H4 (cell line): Measurements from ENCODE around the gene TRO. TPM values are rescaled to one million over a fixed set of nuclear protein-coding genes. Genes with fewer than 3 reads are reported as not detected.
A peak's percentile ranks its signal among the peaks of the same experiment; 100 is the strongest.

Experiments used
- DNase-seq: peaks from one replicate; pipeline ENCODE4 v3.0.0-alpha.2; 2015; ENCODE audit warnings: low spot score
- total RNA-seq: library from RNA; depleted of rRNA; stranded (reverse); fragments of >200 nt; shearing (Covaris generic); gene quantifications from 2 replicates; pipeline ENCODE4 v1.2.3, GENCODE V29; 2014; rRNA removed

Gene TRO, protein sequence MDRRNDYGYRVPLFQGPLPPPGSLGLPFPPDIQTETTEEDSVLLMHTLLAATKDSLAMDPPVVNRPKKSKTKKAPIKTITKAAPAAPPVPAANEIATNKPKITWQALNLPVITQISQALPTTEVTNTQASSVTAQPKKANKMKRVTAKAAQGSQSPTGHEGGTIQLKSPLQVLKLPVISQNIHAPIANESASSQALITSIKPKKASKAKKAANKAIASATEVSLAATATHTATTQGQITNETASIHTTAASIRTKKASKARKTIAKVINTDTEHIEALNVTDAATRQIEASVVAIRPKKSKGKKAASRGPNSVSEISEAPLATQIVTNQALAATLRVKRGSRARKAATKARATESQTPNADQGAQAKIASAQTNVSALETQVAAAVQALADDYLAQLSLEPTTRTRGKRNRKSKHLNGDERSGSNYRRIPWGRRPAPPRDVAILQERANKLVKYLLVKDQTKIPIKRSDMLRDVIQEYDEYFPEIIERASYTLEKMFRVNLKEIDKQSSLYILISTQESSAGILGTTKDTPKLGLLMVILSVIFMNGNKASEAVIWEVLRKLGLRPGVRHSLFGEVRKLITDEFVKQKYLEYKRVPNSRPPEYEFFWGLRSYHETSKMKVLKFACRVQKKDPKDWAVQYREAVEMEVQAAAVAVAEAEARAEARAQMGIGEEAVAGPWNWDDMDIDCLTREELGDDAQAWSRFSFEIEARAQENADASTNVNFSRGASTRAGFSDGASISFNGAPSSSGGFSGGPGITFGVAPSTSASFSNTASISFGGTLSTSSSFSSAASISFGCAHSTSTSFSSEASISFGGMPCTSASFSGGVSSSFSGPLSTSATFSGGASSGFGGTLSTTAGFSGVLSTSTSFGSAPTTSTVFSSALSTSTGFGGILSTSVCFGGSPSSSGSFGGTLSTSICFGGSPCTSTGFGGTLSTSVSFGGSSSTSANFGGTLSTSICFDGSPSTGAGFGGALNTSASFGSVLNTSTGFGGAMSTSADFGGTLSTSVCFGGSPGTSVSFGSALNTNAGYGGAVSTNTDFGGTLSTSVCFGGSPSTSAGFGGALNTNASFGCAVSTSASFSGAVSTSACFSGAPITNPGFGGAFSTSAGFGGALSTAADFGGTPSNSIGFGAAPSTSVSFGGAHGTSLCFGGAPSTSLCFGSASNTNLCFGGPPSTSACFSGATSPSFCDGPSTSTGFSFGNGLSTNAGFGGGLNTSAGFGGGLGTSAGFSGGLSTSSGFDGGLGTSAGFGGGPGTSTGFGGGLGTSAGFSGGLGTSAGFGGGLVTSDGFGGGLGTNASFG (N-terminal part only)
- total RNA-seq, result 13.9 and 16.3 TPM in 2 replicates

DNA sequence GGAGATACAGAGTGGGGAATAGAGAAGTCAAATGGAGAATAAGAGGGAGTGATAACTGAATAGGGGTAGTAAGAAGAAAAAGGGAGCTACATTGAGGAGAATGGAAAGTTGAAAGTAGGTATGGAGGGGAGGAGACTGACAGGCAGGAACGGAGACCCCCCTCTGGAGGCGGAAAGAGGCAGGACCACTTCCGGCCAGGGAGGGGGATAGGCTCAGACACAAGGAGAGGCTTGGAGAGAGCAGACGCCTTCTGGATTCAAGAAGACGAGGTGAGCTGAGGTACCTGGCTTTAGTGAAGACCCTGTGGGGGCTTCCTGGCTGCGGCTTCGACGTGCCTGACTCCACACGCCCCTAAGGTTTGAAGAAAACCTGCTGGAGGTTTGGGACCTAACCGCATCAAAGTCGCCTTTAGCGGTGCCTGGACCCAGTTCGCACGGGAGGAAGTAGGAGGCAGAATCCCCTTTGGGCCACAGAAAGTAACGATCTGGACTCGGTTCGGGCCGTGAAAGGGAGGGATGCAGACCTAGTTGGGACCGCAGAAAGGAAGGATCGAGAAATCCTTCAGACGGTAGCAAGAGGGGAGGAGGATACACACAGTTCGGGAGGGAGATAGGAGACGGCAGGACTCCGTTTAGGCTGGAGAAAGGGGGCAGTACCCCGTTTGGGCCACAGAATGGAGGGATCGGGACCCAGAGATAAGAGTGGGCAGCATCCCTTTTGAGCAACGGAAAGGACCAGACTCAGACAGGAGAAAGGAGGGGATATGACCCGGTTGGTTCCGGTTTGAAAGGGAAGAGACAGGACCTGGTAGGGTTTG, at the start of gene TRO:
Gene TRO (plus strand): TSS at position 215 of the 817 bp plus-strand sequence. CDS start 1,423 bp downstream, outside the sequence.
- DNase-seq, result no peak

DNA sequence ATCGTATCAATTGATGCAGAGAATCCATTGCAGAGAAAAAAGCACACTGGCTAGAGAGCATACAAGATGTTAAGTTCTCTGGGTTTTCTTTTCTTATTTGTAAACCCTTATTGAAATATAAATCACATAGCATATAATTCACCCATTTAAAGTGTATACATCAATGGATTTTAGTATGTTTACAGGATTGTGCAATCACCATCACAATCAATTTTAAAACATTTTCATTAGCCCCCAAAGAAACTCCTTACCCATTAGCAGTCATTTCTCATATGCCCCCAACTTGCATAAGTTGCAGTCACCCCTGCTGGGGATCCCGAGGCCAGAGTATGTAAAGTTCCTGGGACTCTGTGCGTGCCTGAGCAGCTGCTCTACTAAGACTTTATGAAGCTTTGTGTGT, 34.9 kb upstream of the TRO start:
- DNase-seq, result no peak

DNA sequence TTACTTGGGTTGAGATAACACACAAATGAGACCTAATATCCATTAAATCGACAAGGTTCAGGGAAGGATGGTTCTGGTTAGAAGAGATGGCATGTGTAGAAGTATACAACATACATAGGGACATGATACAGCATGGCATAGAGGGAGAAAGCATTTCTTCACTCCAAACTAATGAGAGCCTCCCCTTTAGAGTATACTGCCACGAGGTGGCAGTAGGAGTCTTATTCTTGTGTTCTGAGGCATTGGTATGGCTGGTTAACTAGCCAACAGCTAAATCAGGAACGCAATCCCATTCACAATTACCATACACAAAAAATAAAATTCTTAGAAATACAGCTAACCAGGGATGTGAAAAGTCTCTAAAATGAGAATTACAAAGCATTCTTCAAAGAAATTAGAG, 29.1 kb upstream of the TRO start:
- DNase-seq, result peak; percentile 4

DNA sequence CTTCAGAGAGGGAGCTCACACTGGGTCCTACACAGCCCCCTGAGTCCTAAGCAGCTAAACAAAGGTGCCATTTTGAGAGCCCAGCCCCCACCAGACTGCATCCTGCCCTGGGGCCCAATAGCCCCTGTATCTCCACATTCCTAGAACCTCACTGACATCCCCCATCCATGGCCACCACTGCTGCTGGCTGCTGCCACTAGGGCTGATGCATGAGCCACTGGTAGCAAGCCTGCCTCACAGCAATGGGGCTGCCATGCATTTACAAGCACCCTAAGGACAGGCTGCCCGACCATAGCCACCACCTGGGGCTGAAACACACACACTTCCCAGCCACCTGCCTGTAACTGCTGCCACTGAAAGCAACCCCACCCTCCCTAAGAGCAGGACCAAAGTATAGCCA, 26.5 kb upstream of the TRO start:
- no peak for DNase-seq

DNA sequence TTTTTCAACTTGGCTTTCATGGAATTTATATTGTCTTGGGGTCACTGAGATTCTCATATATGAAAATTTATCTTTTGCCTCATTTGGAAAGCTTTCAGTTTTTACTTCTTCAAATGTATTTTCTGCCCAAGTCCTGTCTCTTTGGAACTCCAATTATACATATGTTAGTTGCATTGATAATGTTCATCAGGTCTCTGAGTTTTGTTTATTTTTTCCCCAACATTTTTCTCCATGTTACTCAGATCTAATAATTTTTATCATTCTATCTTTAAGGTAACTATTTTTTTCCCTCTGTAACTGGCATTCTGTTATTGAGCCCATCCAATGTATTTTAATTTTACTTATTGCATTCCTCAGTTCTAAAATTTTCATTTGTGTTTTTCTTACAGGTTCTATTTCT, 10.7 kb upstream of the TRO start:
- DNase-seq, result no peak

DNA sequence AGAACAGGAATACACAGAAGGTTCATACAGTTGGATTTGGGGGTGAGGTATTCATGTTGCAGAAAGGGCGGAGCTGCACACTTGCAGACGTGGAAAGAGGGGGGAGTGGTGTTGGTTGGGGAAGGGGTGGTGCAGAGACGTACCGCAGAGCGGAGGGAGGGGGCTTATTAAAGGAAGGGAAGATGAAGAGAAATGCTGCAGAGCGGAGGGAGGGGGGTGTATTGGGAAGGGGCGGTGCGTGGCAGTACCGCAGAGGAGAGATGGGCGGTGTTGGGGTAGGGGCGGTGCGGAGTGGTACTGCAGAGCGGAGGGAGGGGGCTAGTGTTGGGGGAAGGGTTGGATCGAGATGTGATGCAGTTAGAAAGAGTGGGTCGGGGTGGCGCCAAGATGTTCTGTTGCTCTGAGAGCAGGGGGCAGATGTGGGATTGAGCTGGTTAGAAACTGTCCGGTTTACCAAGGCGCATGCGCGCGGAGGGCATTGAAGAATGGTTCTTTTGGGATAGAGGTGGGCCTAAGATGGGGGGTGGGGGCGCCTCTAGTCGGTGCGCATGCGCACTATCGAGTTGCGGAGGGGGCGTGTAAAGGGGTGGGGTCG, 900 bp downstream of the TRO start:
- DNase-seq, result peak; percentile 72

DNA sequence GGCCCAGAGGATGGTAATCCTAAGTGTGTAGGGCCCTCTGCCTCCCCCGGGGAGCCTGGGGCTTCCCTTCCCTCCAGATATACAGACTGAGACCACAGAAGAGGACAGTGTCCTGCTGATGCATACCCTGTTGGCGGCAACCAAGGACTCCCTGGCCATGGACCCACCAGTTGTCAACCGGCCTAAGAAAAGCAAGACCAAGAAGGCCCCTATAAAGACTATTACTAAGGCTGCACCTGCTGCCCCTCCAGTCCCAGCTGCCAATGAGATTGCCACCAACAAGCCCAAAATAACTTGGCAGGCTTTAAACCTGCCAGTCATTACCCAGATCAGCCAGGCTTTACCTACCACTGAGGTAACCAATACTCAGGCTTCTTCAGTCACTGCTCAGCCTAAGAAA, 1.9 kb downstream of the TRO start:
- no peak for DNase-seq

DNA sequence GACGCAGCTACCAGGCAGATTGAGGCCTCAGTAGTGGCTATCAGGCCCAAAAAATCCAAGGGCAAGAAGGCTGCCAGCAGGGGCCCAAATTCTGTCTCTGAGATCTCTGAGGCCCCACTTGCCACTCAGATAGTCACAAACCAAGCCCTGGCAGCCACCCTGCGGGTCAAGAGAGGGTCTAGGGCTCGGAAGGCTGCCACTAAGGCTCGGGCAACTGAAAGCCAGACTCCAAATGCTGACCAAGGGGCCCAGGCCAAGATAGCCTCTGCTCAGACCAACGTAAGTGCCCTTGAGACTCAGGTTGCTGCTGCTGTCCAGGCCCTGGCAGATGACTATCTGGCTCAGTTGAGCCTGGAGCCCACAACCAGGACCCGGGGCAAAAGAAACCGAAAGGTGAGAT, 2.8 kb downstream of the TRO start:
- DNase-seq, result no peak

DNA sequence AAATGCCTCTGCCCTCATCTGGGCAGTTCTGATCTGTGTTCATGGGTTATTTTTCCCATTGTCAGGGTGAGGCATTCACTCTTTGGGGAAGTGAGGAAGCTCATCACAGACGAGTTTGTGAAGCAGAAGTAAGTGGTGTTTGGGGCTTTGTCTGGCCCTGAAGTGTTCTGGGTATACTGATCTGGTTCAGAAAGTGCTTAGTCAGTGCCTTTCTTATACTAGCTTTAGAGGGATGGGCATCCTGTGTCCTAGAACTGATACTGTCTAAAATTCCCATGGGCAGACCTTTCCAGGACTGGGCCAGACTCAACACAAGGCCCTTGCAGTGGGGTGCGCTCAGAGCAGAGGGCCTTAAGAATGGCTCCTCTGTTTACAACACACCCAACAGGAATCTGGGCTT, 6.4 kb downstream of the TRO start:
- no peak for DNase-seq

DNA sequence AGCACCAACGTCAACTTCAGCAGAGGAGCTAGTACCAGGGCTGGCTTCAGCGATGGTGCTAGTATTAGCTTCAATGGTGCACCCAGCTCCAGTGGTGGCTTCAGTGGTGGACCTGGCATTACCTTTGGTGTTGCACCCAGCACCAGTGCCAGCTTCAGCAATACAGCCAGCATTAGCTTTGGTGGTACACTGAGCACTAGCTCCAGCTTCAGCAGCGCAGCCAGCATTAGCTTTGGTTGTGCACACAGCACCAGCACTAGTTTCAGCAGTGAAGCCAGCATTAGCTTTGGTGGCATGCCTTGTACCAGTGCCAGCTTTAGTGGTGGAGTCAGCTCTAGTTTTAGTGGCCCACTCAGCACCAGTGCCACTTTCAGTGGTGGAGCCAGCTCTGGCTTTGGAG, 8.3 kb downstream of the TRO start:
- no peak for DNase-seq

DNA sequence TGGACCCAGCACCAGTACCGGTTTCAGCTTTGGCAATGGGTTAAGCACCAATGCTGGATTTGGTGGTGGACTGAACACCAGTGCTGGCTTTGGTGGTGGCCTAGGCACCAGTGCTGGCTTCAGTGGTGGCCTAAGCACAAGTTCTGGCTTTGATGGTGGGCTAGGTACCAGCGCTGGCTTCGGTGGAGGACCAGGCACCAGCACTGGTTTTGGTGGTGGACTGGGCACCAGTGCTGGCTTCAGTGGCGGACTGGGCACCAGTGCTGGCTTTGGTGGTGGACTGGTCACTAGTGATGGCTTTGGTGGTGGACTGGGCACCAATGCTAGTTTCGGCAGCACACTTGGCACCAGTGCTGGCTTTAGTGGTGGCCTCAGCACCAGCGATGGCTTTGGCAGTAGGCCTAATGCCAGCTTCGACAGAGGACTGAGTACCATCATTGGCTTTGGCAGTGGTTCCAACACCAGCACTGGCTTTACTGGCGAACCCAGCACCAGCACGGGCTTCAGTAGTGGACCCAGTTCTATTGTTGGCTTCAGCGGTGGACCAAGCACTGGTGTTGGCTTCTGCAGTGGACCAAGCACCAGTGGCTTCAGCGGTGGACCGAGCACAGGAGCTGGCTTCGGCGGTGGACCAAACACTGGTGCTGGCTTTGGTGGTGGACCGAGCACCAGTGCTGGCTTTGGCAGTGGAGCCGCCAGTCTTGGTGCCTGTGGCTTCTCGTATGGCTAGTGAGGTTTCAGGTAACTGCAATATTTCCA, 9.8 kb downstream of the TRO start:
- DNase-seq, result no peak

DNA sequence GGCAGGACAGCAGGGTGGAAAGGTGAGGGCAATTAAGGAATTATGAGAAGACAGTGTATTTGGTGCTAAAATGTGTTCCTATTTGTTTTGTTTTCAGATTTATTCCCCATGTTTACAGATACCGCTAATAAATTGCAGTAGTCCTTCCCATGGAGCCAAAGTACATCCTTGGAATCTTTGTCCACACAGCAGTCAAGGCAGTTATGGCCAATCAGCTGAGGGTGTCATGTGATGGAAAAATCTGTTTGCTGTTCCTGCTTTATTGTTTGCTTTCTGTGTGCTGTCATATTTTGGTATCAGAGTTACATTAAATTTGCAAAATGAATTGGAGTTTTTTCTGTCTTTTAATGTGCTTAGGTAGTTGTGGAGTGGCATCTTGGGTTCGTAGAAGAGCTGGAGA, 10.5 kb downstream of the TRO start:
- no peak for DNase-seq

DNA sequence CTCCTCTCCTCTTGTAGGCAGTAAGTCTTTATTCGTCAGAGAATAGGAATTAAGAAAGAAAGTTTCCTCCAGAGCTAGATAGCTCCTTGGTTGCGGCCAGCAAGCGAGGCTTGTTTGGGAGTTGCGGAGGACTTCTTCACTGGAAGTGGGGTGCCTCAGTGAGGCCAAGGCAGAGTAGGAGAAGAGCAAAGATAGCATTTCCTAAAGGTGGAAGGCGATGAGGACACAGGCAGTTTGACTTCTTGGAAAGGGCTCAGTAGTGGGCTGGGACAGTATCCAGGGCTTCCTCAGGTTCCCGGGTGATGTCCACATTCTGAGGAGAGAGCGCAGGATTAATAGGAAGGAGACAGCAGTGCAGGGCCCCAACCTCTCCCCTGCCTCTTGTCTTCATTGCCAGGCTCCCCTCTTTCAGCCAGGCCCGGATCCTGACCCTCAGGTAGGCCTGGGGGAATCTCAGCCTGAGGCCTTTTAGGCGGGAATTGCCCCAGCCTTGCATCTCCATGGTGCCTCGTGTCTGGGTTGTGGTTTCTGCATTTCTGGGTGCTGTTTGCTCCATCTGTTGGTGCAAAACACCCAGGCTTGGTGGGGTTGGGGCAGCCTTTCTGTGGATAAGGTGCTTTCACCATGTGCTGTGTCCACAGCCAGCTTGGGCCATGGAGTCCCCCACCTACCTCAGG, 12.7 kb downstream of the TRO start:
- DNase-seq, result no peak

DNA sequence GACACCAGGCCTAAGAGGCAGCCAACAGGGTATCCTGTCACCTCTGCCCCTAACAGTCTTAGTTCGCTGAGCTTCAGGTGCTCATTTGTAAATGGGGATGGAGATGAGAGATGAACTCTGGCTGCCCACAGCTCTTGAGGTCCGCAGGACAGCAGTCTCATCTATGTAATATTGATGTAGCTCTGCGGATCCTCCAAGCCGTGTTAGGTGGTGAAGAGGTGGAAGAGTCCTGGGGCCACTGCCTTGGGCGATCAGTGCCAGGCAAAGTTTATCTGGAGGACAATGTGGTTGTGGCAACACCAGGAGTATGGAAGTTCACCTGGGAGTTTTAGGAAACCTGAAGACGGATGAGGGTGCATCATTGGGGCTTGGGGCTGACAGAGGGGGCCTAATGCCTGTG, 13.4 kb downstream of the TRO start:
- DNase-seq, result no peak

DNA sequence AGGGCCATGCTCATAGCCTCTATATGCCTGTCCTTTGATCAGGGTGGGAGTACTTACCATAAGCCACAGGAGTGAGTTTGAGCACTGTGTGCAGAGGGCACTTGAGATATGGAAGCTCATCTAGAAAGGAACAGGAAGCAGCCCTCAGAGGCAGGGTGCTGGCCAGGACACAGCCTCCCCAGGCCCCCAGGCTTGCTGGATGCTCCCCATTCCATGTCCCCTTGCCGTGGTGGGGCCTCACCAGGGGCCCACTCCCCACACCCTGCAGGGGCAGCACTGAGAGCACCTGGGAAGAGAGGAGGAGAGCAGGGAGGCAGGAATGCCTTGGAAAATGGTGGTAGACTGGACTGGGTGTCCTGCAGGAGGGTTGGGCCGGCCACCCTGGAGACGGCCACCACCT, 14.3 kb downstream of the TRO start:
- no peak for DNase-seq

DNA sequence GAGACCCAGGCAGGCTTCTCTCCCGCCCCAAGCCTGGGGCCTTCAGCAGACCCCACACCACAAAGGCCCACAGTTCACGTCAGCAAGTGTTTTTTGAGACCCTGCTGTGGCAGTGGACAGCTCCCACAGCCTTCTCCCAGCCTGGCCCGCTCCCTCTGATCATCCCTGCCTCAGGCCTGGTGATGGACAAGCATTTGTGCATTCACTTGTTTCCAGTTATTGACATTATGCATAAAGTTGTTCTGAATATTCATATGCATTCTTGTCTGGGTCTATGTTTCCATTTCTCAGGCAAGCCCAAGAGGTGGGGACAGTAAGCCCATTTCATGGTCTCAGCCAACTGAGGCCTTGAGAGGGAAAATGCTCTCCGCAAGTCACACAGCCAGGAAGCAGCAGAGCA, 14.7 kb downstream of the TRO start:
- DNase-seq, result no peak

DNA sequence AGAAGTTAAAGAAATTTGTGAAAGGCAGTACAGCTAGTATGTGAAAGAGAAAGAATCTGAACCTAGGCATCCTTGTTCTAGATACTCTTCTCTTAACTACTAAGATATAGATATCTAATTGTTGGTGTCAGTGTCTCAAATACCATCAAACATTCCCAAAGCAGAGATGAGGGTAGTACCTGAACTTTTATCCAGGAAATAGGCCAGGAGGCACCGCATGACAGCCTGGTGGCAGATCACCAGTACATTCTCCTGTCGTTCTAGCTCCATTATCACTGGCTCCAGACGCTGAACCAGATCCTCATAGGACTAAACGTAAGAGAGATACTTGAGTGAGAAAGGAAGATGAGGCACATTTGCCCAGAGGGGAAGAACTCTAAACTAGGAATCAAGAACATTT, 16.8 kb downstream of the TRO start:
- DNase-seq, result no peak

DNA sequence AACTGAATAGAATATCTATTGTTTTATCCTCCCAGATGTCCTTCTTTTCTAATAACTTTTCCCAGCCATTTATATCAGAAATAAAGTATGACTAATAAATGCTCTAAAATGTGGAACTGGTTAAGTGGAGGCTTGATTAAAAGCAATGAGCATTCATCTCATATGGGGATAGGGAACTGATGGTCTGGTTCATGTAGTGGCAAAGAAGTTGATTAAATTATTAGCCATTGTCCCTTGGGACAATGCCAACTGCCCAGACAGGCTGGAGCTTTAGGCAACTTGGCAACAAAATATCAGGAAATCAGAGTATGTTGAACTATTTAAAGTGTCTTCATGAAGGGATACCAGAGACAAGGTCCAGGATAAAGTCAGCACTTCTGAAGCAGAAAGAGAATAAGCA, 24.2 kb downstream of the TRO start:
- DNase-seq, result no peak

DNA sequence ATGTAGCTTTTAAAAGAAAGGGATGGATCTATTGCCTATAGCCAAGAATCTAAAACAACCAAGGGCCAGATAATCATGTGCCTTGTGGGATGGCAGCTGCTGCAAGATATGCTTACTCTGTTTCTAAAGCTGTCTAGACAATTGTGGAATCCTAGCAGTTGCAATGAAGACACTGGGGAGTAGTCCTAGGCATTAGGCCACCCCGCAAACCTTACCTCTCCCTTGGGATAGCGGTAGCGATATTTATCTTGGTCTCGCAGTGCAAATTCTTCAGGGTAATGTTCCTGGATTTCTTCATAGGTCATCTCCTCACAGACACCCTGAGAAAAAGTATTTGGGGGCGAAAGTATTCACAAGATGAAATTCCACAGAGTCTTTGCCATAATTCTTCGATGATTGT, 24.6 kb downstream of the TRO start:
- DNase-seq, result no peak
